ENCODE measurements around the gene MSRB2.

DNA sequence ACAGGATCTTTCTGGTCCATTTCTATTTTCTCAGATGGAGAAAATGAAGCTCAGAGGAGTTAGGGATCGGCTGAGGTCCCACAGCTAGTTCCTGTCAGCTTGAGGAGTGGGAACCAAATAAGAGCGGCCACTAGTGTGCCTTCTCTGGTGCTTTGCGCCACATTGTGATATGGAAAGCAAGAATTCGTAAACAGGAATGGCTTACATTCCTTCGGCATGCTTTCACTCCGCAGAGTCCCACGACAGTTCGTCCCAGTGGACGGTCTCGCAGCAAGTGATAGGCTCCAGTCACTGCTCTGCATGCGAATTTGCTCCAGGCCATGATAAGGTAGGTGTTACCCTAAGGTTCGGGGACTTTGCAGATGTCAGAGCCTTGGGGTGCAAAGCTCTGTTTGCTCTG, 55.2 kb downstream of the MSRB2 start:
- no peak for TF ChIP-seq EGR1 (IDR thresholded peaks at IDR 0.05)
- TF ChIP-seq TAF1 (IDR thresholded peaks at IDR 0.05; ENCODE audit: low read depth), result no peak
- TF ChIP-seq, protein P1, sequence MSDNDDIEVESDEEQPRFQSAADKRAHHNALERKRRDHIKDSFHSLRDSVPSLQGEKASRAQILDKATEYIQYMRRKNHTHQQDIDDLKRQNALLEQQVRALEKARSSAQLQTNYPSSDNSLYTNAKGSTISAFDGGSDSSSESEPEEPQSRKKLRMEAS (IDR thresholded peaks at IDR 0.05), result no peak

Measured in Ishikawa (cell line).